ENCODE data around the gene PAXX. TPM values are rescaled to one million over a fixed set of nuclear protein-coding genes. Genes with fewer than 3 reads are reported as not detected.

The PAXX gene
- total RNA-seq, 2 donors from 2014 or later = 49.9 to 57.3 TPM

DNA sequence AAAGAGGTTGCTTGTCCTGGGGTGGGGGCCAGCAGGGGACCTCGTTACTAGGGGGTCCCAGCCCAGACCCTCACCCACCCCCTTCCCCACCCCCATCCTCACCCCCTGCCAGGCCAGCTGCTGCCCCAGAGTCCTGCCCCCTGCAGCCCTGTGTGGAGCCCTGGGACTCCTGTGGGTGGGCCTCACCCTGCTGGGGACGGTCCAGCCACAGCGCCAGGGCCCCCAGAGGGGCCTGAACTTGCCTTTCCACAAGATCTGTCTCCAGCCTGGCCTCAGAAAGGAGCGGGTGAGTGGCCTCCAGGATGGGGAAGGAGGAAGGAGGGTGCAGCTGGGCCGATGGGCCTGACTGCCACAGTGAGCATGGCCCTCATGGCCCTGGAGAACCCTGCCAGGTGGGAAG lies 22.4 kb upstream of the PAXX start:
- Histone ChIP-seq H3K9me3 (no peaks in the 10 kb centered on the region), H3K27me3 (replicated peaks; ENCODE audit: insufficient read depth) (no peaks in the 10 kb centered on the region), H3K4me3 (no peak overlapping the region), H3K36me3 (no peaks in the 10 kb centered on the region), H3K27ac (no peak overlapping the region), H3K4me1 (ENCODE audit: control insufficient read depth in 1 of 2, low read depth in 2 of 2) (peaks cover 0 to 7% of the 10 kb centered on the region in 2 donors)
- ATAC-seq (ENCODE audit: insufficient number of reproducible peaks, low FRiP score, low read depth) = no peak
- no peak for TF ChIP-seq CTCF (IDR thresholded peaks at IDR 0.05)
- DNase-seq (ENCODE audit: low spot score) = no peak

DNA sequence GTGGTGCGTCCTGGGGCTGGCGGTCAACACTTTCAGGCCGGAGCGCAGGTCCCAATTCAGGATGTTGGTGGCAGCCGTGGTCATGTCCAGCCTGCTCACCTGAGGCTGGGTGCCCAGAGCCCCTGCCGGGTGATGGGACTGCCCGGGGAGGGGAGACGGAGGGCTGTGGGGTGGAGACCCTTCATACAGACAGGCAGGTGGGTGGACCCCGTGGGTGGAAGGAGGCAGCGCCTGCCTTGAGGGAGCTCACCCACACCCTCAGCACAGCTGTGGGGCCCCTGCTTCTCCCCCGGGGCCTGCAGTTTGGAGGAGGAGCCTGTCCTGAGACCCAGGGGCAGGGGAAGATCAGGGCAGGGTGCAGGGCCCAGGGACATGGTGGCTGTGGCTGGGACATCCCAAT lies 21.9 kb upstream of the PAXX start:
- DNase-seq (ENCODE audit: low spot score) (no peak), ATAC-seq (ENCODE audit: insufficient number of reproducible peaks, low FRiP score, low read depth) (no peak)
- TF ChIP-seq CTCF (IDR thresholded peaks at IDR 0.05) = no peak
- H3K36me3 ChIP-seq = no peaks in the 10 kb centered on the region
- no peak overlapping the region for H3K4me3 ChIP-seq
- no peaks in the 10 kb centered on the region for H3K27me3 ChIP-seq (replicated peaks; ENCODE audit: insufficient read depth)
- no peaks in the 10 kb centered on the region for H3K9me3 ChIP-seq
- no peak overlapping the region for H3K27ac ChIP-seq
- peaks cover 0 to 7% of the 10 kb centered on the region in 2 donors for H3K4me1 ChIP-seq (ENCODE audit: control insufficient read depth in 1 of 2, low read depth in 2 of 2)

DNA sequence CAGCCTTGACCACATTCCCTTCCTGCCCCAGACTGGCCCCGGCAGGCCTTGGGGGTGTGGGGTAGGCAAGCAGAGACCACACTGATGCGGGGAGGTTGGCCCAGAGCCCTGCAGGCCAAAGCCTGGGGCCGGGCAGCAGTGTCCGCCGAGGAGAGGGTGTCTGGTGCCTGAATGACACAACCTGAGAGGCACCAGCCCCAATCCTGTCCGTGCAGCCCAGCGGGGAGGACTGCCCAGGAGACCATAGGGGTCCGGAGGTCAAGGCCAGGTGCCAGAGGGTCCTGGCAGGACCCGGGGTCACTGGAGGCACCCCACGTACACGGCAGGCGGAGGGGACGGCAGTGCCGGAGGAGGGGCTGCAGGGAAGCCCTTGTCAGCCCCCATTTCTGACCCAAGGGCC lies 20.5 kb upstream of the PAXX start:
- no peaks in the 10 kb centered on the region for H3K36me3 ChIP-seq
- no peaks in the 10 kb centered on the region for H3K4me1 ChIP-seq (ENCODE audit: control insufficient read depth in 1 of 2, low read depth in 2 of 2)
- H3K9me3 ChIP-seq = no peaks in the 10 kb centered on the region
- H3K4me3 ChIP-seq = no peak overlapping the region
- no peak overlapping the region for H3K27ac ChIP-seq
- TF ChIP-seq CTCF (IDR thresholded peaks at IDR 0.05) = no peak
- ATAC-seq (ENCODE audit: insufficient number of reproducible peaks, low FRiP score, low read depth) = no peak
- H3K27me3 ChIP-seq (replicated peaks; ENCODE audit: insufficient read depth) = no peaks in the 10 kb centered on the region
- DNase-seq (ENCODE audit: low spot score) = no peak

DNA sequence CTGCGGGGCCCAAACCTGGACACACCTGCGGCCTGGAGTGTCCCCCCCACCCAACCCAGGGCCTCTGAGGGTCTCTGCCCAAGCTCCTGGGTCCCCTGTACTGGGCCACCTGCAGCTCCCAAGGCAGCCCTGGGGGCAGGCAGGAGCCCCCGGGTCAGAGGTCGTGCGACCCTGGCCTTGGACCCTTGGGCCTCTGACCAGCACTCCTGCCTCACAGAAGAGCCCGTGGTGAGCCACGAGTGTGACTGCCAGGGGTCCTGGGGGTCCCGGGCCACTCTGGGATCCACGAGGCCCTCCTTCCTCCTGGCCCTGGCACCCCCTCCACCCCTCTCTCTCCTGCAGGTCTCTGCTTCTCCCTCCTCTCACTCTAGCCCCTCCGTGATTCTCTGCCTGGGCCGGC lies 19.9 kb upstream of the PAXX start:
- H3K27ac ChIP-seq = no peak overlapping the region

GRCh38 chr9:136972743-136973142 lies 19.5 kb upstream of the PAXX start:
- no peak overlapping the region for H3K27ac ChIP-seq
- DNase-seq (ENCODE audit: low spot score) (no peak), ATAC-seq (ENCODE audit: insufficient number of reproducible peaks, low FRiP score, low read depth) (no peak)
- H3K4me3 ChIP-seq = no peak overlapping the region
- H3K9me3 ChIP-seq = no peaks in the 10 kb centered on the region
- TF ChIP-seq CTCF (IDR thresholded peaks at IDR 0.05) = no peak
- no peaks in the 10 kb centered on the region for H3K36me3 ChIP-seq
- H3K27me3 ChIP-seq (replicated peaks; ENCODE audit: insufficient read depth) = no peaks in the 10 kb centered on the region
- peaks cover 0 to 5% of the 10 kb centered on the region in 2 donors for H3K4me1 ChIP-seq (ENCODE audit: control insufficient read depth in 1 of 2, low read depth in 2 of 2)

More for the DNA sequence above, 19.9 kb upstream of the PAXX start:
- ATAC-seq (ENCODE audit: insufficient number of reproducible peaks, low FRiP score, low read depth) (no peak), DNase-seq (ENCODE audit: low spot score) (no peak)
- Histone ChIP-seq H3K4me1 (ENCODE audit: control insufficient read depth in 1 of 2, low read depth in 2 of 2) (peaks cover 0 to under 1% of the 10 kb centered on the region in 2 donors), H3K4me3 (no peak overlapping the region), H3K36me3 (no peaks in the 10 kb centered on the region), H3K9me3 (no peaks in the 10 kb centered on the region), H3K27me3 (replicated peaks; ENCODE audit: insufficient read depth) (no peaks in the 10 kb centered on the region)
- TF ChIP-seq CTCF (IDR thresholded peaks at IDR 0.05) = no peak
